HG02678 (cell line): ENCODE data around the gene CDKN2A.

Experiments used
- ATAC-seq: cut with Tn5 transposase; IDR thresholded peaks from one replicate; pipeline ENCODE4 v1.9.1; 2021; ENCODE audit warnings: mild to moderate bottlenecking, moderate library complexity; ENCODE audit not compliant: unreplicated experiment

CDKN2A gene

DNA sequence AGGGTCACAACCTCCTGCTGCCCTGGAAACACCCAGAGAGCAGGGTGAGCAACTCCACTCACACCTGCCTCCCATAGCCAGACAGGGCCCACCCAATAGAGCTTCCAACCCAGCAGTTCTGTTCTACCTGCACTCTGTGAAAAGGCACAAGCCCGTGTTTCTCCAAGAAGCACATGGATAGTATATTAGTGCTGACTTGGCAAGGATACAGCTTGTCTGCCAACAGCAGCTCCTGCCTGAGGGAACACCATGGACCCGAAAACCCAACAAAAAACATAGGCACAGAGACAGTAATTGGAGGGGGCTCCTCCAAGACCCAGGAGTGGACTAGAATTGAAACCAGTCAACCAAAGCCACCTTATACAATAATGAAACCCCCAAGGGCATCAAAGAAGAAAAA, 48.6 kb downstream of the CDKN2A start:
- no peak for ATAC-seq

DNA sequence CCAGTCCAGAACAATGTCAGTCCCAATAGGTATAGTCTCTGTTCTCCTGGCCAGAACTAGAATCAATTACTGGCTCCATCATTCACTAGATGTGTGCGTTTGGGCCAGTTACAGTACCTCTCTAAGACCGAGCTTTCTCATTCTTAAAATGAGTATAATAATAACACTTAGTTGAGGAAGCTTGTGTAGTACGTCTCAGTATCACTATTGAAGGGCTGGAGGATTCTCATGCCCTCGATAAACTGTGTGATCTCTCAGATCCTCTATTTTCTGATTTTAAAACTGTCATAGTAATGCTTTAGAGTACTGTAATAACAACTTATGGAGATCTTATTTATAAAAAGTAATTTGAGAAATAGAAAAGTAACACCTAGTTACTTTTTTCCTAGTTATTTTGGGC, 50.7 kb downstream of the CDKN2A start:
- ATAC-seq: no peak

DNA sequence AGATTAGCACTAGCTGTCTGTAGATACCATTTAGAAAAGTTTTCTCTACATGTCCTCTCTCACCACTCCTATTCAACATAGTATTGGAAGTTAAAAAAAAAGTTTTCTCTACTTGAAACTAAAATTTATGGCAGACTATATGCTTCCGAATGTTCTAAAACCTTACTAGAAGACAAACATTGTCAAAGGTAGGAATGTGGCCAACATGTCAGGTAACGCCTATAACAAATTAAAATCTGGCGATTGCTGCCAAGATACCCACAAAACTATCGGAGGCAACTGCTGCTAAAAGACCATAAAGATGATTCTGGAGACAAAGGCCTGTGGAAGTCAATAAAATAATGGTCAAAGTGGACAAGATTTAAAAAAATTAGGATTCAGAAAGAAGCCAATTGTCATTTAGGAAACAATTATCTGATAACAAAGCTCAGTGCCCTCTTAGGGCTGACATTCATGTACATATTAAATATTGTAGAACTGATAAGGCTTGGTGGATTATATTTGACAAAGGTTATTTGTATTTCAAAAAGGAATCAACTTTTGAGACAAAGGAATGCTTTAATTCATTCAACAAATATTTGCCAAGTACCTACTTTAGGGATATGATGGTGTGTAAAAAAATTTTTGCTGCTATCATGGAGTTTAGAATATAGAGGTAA, 52.7 kb downstream of the CDKN2A start:
- ATAC-seq: no peak

DNA sequence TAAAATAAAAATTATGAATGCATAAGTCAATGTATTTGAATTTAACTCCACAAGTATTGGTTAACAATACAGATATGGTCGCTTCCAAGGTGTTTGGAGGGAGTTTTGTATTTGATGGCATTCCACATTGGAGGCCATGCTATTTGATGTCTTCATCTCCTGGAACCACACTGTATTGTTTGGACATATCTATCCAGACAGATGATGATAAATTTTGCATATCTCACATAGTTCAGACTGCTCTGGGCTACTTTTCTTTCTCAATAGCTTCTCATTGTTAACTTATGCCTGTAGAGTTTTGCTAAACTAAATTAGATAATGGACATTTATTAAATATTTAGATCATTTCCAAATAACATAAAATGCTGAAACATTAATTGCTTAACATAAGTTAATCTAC, 58.0 kb downstream of the CDKN2A start:
- no peak for ATAC-seq

DNA sequence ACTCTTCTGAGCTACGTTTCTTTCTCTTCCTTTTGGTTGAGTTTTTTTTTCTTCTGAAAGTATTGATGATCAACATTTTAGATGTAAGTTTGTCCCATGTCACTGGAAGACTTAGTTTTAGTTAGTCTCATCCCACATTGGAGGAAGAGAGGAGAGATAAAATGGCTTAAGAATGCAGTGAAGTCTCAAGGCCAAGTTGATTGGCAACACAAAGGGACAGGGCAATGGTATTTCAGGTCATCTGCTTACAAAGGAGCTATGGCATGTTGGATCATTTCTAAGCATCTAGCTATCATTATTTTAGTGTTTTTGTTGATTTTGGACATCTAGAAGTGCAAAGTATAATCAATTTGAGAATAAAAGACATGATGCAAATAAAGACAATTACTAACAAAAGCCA, 58.6 kb downstream of the CDKN2A start:
- no peak for ATAC-seq

DNA sequence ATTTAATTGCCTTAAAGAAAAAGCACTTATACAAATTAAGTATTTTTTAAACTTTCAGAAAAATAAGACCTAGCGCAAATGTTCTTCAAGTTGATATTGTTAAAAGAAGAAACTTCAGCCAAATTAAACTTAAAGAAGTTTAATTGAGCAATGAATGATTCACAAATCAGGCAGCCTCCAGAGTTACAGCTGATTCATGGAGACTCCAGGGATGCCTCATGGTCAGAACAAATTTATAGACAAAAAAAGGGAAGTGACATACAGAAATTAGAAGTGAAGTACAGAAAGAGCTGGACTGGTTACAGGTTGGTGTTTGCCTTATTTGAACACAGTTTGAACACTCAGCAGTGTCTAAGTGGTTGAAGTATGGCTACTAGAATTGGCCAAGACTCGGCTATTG, 60.3 kb downstream of the CDKN2A start:
- no peak for ATAC-seq

DNA sequence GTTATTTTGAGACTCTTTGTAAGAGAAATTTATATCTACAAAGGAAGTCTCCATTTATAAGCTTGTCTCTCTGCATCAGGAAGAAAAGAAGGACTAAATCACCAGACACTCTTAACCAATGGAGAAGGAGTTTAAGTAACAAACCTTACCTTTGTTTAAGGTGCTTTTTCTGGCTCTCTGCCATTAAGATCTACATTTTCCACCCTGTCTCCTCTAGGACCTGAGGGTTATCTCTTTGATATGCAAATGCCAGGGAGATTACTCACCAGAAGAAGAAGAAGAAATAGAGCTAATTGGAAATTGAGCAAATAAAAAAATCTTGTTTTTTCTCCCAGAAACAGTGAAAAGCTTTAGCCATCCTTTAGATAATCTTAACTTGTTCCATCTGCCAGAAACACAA, 60.9 kb downstream of the CDKN2A start:
- no peak for ATAC-seq

DNA sequence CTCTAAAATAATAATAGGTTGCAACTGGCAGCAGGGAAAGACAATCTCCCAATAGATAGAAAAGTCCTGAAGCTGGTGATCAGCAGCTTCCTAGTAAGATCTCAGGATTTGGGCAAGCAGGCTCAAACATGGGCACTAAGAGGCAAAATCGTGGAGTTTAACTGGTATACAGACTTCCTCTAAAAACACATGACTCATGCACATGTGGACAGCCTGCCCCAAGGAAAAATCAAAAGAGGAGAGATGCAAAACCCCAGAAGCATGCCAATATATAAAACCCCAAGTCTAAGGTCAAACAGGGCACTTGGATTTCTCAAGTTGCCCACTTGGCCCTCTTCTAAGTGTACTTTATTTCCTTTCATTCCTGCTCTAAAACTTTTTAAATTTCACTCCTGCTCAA, 62.8 kb downstream of the CDKN2A start:
- ATAC-seq: no peak

DNA sequence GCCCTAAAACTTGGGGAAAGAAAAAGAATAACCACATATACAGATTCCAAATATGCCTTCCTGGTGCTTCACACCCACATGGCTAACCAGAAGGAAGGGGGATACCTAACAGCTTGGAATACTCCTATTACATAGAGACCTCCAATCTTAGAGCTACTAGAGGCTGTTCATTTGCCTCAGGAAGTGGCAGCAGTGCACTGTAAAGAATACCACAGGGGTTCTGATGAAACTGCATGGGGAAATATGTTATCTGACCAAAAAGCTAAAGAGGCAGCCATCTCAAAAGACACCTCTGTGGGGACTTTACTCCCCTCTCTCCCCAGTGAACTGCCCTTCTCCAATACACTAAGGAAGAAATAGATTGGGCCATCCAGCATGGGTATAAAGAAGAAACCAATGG, 66.4 kb downstream of the CDKN2A start:
- no peak for ATAC-seq

DNA sequence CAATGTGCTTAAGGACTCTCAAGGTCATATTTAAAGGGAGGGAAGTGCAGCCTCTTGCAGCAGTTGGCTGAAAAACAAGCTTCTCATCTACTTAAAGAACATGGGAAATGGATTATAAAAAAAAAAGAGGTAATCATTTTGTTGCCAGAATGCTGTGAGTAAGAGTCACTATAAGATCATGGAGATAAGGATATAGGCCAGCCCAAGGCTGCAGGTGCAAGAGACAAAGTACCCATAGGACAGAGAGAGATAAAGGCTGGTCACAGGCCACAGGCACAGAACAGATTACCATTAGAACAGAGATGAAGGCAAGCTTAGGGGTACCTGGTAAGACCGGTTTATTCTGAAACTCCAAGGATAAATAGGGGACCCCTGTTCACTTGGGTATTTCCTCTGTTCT, 70.5 kb downstream of the CDKN2A start:
- no peak for ATAC-seq

DNA sequence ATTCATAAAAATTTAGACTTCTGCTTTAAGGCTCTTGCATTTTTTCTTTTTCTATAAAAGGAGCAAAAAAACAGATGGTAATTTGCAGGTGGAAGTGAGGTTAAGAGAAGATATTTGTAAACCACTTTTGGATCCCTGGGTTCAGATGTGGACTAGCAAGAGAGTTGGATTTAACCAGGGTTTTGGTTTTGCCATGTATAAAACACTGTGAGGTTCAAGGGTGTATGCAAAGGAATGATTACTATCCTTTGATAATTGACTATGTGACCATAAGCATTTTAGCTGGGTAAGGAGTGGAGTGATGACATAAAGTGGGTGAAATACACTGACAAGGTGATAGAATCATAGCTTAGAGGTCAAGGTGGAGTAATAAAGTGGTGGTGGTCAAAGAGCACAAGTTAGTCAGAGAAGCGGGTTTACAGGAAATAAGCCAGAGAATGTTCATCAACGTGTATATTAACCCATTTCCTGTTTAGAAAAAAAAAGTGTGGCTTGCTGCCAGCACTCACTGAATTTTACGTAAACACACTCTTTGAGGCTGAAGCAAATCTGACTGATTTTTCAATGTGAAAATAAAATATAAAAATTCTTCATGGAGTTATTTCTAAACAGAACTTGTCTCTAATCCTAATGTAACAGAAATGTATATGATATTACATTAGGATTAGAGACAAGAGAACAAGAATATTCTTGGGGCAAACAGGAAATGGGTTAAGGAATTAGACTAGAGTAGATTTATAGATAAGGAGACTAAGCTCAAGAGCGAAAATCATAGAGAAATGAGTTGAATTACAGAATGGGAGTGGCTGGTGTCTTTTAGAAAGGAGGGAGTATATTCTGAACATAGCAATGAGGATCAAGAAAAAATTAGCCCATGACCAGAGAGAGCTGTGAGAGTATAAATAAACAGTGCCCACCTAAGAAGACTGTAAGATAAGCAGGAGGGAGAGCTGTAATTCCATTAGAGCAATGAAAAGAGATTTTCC, 74.5 kb downstream of the CDKN2A start:
- ATAC-seq: peak; percentile 82
